Retina (tissue), 1 donor: ENCODE results near the gene HLA-DQA2.
"Not testable (repeated sequence)": the region's sequence is repeated elsewhere in the genome, so short reads cannot be mapped to it uniquely, and the experiment has no call there.

Experiments used
- DNase-seq: peaks from one replicate; pipeline ENCODE4 v3.0.0-alpha.2; 2016

HLA-DQA2 gene

GRCh38 chr6:32782923-32783322, 41.7 kb downstream of the HLA-DQA2 start:
- DNase-seq = not testable (repeated sequence)

GRCh38 chr6:32785781-32786533, 44.8 kb downstream of the HLA-DQA2 start:
- peak; percentile 70 for DNase-seq

GRCh38 chr6:32790306-32790705, 49.1 kb downstream of the HLA-DQA2 start:
- DNase-seq = no peak

GRCh38 chr6:32792901-32793435, 51.8 kb downstream of the HLA-DQA2 start:
- DNase-seq = no peak

- no peak for DNase-seq
Observed at GRCh38 chr6:32794510-32794909, 53.3 kb downstream of the HLA-DQA2 start.
